WERI-Rb-1 (cell line): ENCODE measurements around the gene CMC1.

Source experiments
- DNase-seq: peaks from one replicate; pipeline ENCODE4 v3.0.0-alpha.2; 2020
- H3K27ac ChIP-seq: fragments of 250-450 bp; sonication (Bioruptor Pico); 2 replicates; pipeline ENCODE4 v1.5.1; 2020; ENCODE audit warnings: mild to moderate bottlenecking, moderate library complexity
- H3K27me3 ChIP-seq: fragments of 250-450 bp; sonication (Bioruptor Pico); 2 replicates; pipeline ENCODE4 v1.5.1; 2021; ENCODE audit warnings: mild to moderate bottlenecking, low read depth, moderate library complexity; ENCODE audit not compliant: insufficient read depth, severe bottlenecking
- H3K36me3 ChIP-seq: fragments of 250-450 bp; sonication (Bioruptor Pico); 2 replicates; pipeline ENCODE4 v1.5.1; 2020; ENCODE audit warnings: mild to moderate bottlenecking, moderate library complexity
- H3K4me3 ChIP-seq: 2 replicates; pipeline ENCODE4 v1.5.1; 2011; ENCODE audit warnings: low read depth, mild to moderate bottlenecking, control low read depth, low read length
- H3K9me3 ChIP-seq: fragments of 250-450 bp; sonication (Bioruptor Pico); 2 replicates; pipeline ENCODE4 v1.5.1; 2021; ENCODE audit warnings: mild to moderate bottlenecking, moderate library complexity; ENCODE audit not compliant: severe bottlenecking
- TF ChIP-seq, protein P1 (sequence below): IDR thresholded peaks from 2 replicates; pipeline ENCODE4 v1.5.1; 2011; ENCODE audit warnings: low read depth, mild to moderate bottlenecking, control low read depth, inconsistent platforms, low read length

CMC1 gene

DNA sequence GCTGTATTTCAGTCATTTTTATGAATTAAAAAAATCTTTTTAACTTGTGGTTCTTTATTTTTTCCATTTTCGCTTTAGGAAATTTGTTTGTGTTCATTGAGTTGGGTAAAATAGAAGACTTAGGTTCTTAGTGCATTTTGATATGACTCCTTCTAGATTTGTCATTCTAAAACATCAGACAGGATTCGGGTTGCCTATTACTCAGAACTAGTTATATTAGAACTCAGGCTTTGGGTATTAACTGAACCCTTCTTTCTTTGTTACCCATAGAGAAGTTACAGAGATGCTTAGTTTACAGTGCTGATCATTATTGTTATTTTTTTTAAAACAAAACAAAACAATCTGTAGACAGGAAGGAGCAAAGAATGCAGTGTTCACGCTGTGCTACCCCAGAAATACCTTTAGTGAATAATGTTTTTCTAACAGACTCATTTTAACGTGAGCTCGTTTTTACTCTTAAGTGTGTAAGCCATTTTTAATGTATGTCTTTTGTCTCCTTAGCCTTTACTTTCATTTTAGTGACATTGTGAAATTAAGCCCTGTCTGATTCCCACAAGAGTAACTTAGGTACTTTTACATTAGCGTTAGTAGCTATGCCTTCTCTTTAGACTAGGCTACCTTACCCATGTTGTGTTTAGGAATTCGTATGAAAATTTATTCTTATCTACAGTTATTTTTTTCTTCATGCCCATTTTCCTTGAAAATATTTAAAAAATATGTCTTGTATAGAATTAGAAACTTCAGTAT lies 53.4 kb downstream of the CMC1 start:
- Histone ChIP-seq H3K4me3 (no peak overlapping the region), H3K9me3 (no peaks in the 10 kb centered on the region), H3K27me3 (no peaks in the 10 kb centered on the region), H3K27ac (no peak overlapping the region), H3K36me3 (no peaks in the 10 kb centered on the region)
- TF ChIP-seq, protein P1, sequence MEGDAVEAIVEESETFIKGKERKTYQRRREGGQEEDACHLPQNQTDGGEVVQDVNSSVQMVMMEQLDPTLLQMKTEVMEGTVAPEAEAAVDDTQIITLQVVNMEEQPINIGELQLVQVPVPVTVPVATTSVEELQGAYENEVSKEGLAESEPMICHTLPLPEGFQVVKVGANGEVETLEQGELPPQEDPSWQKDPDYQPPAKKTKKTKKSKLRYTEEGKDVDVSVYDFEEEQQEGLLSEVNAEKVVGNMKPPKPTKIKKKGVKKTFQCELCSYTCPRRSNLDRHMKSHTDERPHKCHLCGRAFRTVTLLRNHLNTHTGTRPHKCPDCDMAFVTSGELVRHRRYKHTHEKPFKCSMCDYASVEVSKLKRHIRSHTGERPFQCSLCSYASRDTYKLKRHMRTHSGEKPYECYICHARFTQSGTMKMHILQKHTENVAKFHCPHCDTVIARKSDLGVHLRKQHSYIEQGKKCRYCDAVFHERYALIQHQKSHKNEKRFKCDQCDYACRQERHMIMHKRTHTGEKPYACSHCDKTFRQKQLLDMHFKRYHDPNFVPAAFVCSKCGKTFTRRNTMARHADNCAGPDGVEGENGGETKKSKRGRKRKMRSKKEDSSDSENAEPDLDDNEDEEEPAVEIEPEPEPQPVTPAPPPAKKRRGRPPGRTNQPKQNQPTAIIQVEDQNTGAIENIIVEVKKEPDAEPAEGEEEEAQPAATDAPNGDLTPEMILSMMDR, result no peak
- no peak for DNase-seq

DNA sequence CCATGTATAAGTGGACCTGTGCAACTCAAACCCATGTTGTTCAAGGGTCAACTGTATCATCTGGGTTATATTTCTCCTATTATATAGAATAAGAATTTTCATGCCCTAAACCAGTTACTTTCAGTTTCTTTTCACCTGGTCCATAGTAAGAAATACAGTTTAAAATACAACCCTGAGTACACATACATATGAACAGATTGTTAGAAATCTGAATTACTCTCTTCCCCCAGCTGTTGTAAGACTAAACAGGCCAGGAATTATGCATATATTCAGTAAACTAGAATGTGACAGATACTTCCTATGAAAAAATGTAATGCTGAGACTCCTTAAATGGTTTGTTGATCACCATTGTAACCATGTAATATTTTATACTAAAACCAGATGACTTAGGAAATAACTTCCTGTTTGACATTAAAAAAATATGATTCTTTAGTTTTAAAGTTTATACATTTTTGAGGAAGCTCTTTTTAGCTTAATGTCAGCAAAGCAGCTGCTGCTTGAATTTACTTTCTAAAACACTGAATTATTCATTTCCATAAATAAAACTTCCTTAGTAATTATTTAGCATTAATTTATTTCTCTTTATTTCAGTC lies 54.6 kb downstream of the CMC1 start:
- Histone ChIP-seq H3K9me3 (no peaks in the 10 kb centered on the region), H3K4me3 (no peak overlapping the region), H3K27ac (no peak overlapping the region), H3K36me3 (no peaks in the 10 kb centered on the region), H3K27me3 (no peaks in the 10 kb centered on the region)
- no peak for DNase-seq
- TF ChIP-seq, protein P1, result no peak

DNA sequence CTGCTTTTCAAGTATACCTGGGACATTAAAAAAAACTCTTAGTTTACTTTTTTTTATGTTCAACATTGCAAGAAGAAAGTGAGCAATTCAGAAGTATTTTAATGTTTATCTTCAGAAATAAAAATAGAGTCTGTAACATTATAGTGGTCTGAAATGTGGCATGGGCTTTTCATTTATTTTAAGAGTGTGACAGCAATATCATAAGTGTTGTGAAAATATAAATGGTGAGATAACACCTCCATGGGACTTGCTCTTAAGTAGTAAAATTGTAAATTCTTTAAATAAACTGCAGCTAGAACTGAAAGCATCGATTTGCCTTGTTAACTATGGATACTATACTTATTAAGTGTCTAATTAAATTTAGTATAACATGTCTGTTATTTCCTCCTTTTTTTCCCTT lies 58.3 kb downstream of the CMC1 start:
- TF ChIP-seq, protein P1, result no peak

DNA sequence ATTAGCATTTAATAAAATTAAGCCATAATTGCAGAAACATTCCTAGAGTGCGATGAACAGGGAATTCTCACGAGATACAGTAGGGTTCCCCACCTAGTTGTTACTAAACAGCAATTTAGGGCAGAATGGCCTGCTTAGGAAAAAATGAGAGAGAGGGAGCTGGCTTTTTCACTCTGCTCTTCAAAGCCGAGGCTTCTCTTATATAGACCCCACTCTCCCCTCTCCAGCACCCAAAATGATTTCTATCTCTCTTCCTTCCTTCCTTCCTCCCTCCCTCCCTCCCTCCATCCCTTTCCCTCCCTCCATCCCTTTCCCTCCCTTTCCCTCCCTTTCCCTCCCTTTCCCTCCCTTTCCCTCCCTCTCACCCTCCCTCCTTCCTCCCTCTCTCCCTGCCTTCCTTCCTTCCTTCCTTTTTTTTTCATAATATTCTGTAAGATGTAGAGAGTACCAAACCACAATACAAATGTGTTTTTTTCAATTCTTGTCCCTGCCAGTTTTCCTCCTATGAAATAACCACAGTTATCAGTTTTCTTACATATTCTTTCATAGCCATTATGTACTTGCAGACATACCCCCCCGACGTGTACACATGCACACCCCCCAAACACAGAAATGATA lies 59.0 kb downstream of the CMC1 start:
- Histone ChIP-seq H3K9me3 (no peaks in the 10 kb centered on the region), H3K36me3 (no peaks in the 10 kb centered on the region), H3K27ac (no peak overlapping the region), H3K27me3 (no peaks in the 10 kb centered on the region), H3K4me3 (no peak overlapping the region)
- DNase-seq, result no peak
- TF ChIP-seq, protein P1, result no peak

More for the DNA sequence above, 58.3 kb downstream of the CMC1 start:
- no peaks in the 10 kb centered on the region for H3K27me3 ChIP-seq
- no peak overlapping the region for H3K4me3 ChIP-seq
- H3K9me3 ChIP-seq, result no peaks in the 10 kb centered on the region
- DNase-seq, result no peak
- H3K36me3 ChIP-seq, result no peaks in the 10 kb centered on the region
- no peak overlapping the region for H3K27ac ChIP-seq

DNA sequence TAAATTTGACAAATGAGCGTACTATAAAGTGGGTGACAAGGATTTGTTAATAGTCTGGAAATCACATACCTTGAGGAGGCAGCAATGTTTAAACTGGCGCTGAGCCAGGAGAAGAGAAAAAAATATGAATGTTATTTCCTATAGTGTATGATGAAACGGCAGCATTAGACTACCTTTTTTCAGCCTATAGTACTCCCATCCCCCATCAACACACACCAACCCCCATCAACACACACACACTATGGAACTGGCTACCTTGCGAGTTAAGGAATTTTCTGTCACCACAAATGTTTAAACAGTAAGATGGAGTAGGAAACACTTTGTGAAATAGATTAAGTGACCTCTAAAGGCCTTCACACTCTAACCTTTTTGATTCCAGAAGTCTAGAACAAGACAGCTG lies 60.3 kb downstream of the CMC1 start:
- Histone ChIP-seq H3K9me3 (no peaks in the 10 kb centered on the region), H3K36me3 (no peaks in the 10 kb centered on the region), H3K27me3 (no peaks in the 10 kb centered on the region), H3K27ac (no peak overlapping the region), H3K4me3 (no peak overlapping the region)
- DNase-seq, result no peak
- TF ChIP-seq, protein P1, result no peak
